Measurements from ENCODE around the gene OR5B17.

- TF ChIP-seq ZNF879 (CRISPR knock-in tag; IDR thresholded peaks at IDR 0.05) (no peak), CTCF (CRISPR knock-in tag; IDR thresholded peaks at IDR 0.05) (no peak), JUND (CRISPR knock-in tag; IDR thresholded peaks at IDR 0.05) (no peak), MAFK (conservative IDR thresholded peaks at IDR 0.05 in 1 of 2, IDR thresholded peaks at IDR 0.05 in 1 of 2; ENCODE audit: low read length in 2 of 2) (no peak), TOPORS (CRISPR knock-in tag; IDR thresholded peaks at IDR 0.05) (no peak), HDAC1 (CRISPR knock-in tag; IDR thresholded peaks at IDR 0.05) (no peak), ZNF616 (CRISPR knock-in tag; IDR thresholded peaks at IDR 0.05; ENCODE audit: low read depth) (no peak), TGIF2 (CRISPR knock-in tag; IDR thresholded peaks at IDR 0.05) (no peak), SMAD3 (CRISPR knock-in tag; IDR thresholded peaks at IDR 0.05) (no peak), YEATS2 (CRISPR knock-in tag; IDR thresholded peaks at IDR 0.05; ENCODE audit: borderline replicate concordance) (no peak)
- TF ChIP-seq, protein P1, sequence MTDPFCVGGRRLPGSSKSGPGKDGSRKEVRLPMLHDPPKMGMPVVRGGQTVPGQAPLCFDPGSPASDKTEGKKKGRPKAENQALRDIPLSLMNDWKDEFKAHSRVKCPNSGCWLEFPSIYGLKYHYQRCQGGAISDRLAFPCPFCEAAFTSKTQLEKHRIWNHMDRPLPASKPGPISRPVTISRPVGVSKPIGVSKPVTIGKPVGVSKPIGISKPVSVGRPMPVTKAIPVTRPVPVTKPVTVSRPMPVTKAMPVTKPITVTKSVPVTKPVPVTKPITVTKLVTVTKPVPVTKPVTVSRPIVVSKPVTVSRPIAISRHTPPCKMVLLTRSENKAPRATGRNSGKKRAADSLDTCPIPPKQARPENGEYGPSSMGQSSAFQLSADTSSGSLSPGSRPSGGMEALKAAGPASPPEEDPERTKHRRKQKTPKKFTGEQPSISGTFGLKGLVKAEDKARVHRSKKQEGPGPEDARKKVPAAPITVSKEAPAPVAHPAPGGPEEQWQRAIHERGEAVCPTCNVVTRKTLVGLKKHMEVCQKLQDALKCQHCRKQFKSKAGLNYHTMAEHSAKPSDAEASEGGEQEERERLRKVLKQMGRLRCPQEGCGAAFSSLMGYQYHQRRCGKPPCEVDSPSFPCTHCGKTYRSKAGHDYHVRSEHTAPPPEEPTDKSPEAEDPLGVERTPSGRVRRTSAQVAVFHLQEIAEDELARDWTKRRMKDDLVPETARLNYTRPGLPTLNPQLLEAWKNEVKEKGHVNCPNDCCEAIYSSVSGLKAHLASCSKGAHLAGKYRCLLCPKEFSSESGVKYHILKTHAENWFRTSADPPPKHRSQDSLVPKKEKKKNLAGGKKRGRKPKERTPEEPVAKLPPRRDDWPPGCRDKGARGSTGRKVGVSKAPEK (CRISPR knock-in tag; IDR thresholded peaks at IDR 0.05; ENCODE audit: borderline replicate concordance): no peak
Observed at GRCh38 chr11:58330861-58331260, 28.0 kb downstream of the OR5B17 start.

Measured in HepG2 (cell line).